ENCODE results near the gene RPL11. TPM values are rescaled to one million over a fixed set of nuclear protein-coding genes. Genes with fewer than 3 reads are reported as not detected.

The RPL11 gene
- total RNA-seq, 4 donors from 2014 or later, result 698 to 1,431 (median 989) TPM

GRCh38 chr1:23692308-23692871, 784 bp downstream of the RPL11 start:
- no peaks in the 10 kb centered on the region for H3K9me3 ChIP-seq
- intact Hi-C loops (cut with DNase I), result no loop called here
- TF ChIP-seq POLR2A (IDR thresholded peaks at IDR 0.05) (no peak), CTCF (IDR thresholded peaks at IDR 0.05) (no peak)
- peak overlapping the region; percentile 76 to 96 (median 88) for H3K4me3 ChIP-seq
- peaks cover 12 to 49% (median 34%) of the 10 kb centered on the region in 3 donors for H3K36me3 ChIP-seq
- WGBS, 2 donors, result 9 to 10% methylated on average over 17 of the region's 17 CpGs
- H3K27me3 ChIP-seq, result no peaks in the 10 kb centered on the region
- no peak for DNase-seq
- H3K27ac ChIP-seq, result peak overlapping the region; percentile 87 to 93 (median 89)
- H3K4me1 ChIP-seq, result peaks cover 18 to 59% (median 40%) of the 10 kb centered on the region in 3 donors

- 51 to 69% methylated on average over 2 of the region's 2 CpGs for WGBS, 2 donors
- no peak for DNase-seq
- H3K4me1 ChIP-seq, result peaks cover 18 to 72% (median 40%) of the 10 kb centered on the region in 3 donors
- no peaks in the 10 kb centered on the region for H3K27me3 ChIP-seq
- H3K4me3 ChIP-seq, result peak overlapping the region; percentile 76 to 96 (median 88)
- H3K36me3 ChIP-seq, result peaks cover 12 to 61% (median 38%) of the 10 kb centered on the region in 3 donors
- no peaks in the 10 kb centered on the region for H3K9me3 ChIP-seq
- TF ChIP-seq POLR2A (IDR thresholded peaks at IDR 0.05) (no peak), CTCF (IDR thresholded peaks at IDR 0.05) (no peak)
- peak overlapping the region in 1 of 4 donors; percentile 93 for H3K27ac ChIP-seq
- intact Hi-C loops (cut with DNase I), result no loop called here
These were observed 2.0 kb downstream of the RPL11 start for GRCh38 chr1:23693599-23693998.

- peaks cover 12 to 68% (median 42%) of the 10 kb centered on the region in 3 donors for H3K36me3 ChIP-seq
- WGBS, 2 donors, result 50 to 63% methylated on average over 3 of the region's 3 CpGs
- H3K27me3 ChIP-seq, result no peaks in the 10 kb centered on the region
- no peak overlapping the region for H3K4me3 ChIP-seq
- H3K4me1 ChIP-seq, result peaks cover 18 to 79% (median 42%) of the 10 kb centered on the region in 3 donors
- H3K27ac ChIP-seq, result no peak overlapping the region
- no peaks in the 10 kb centered on the region for H3K9me3 ChIP-seq
- TF ChIP-seq CTCF (IDR thresholded peaks at IDR 0.05), result no peak
- no peak for TF ChIP-seq POLR2A (IDR thresholded peaks at IDR 0.05)
- intact Hi-C loops (cut with DNase I), result no loop called here
- no peak for DNase-seq
These were observed 2.8 kb downstream of the RPL11 start for GRCh38 chr1:23694371-23694770.

GRCh38 chr1:23695667-23696066, 4.1 kb downstream of the RPL11 start:
- H3K36me3 ChIP-seq, result peaks cover 24 to 81% (median 44%) of the 10 kb centered on the region in 3 donors
- intact Hi-C loops (cut with DNase I), result no loop called here
- H3K27ac ChIP-seq, result no peak overlapping the region
- WGBS, 2 donors, result 89 to 95% methylated on average over 3 of the region's 3 CpGs
- H3K27me3 ChIP-seq, result no peaks in the 10 kb centered on the region
- H3K4me3 ChIP-seq, result no peak overlapping the region
- TF ChIP-seq CTCF (IDR thresholded peaks at IDR 0.05) (no peak), POLR2A (IDR thresholded peaks at IDR 0.05) (no peak)
- no peak for DNase-seq
- H3K4me1 ChIP-seq, result peaks cover 18 to 85% (median 44%) of the 10 kb centered on the region in 3 donors
- no peaks in the 10 kb centered on the region for H3K9me3 ChIP-seq

- Histone ChIP-seq H3K36me3 (peaks cover 32 to 89% (median 49%) of the 10 kb centered on the region in 3 donors), H3K9me3 (no peaks in the 10 kb centered on the region), H3K27ac (no peak overlapping the region), H3K4me1 (peaks cover 15 to 80% (median 40%) of the 10 kb centered on the region in 3 donors), H3K27me3 (no peaks in the 10 kb centered on the region), H3K4me3 (no peak overlapping the region)
- no peak for DNase-seq
- intact Hi-C loops (cut with DNase I), result no loop called here
- no peak for TF ChIP-seq POLR2A (IDR thresholded peaks at IDR 0.05)
- TF ChIP-seq CTCF (IDR thresholded peaks at IDR 0.05), result no peak
- WGBS, 2 donors, result 57 to 64% methylated on average over 6 of the region's 6 CpGs
These were observed 4.9 kb downstream of the RPL11 start for GRCh38 chr1:23696335-23696989.
